ENCODE measurements around the gene KDM7A. TPM values are rescaled to one million over a fixed set of nuclear protein-coding genes. Genes with fewer than 3 reads are reported as not detected.

The KDM7A gene
- total RNA-seq, 2 experiments from 2014 or later, result 43.3 to 46.5 TPM

- H3K27me3 Mint-ChIP-seq, result no peaks in the 10 kb centered on the region
- ChIA-PET POLR2A (interaction anchor here (0.6 to 4.5 kb wide), 11 partner anchors 8 to 1675 kb away, joined by 3 to 36 read pairs (median 3); partner anchors contain the start of genes KDM7A, LUC7L2 and SSBP1), CTCF (interaction anchor here (0.8 to 1.1 kb wide), 2 partner anchors 23 to 115 kb away, joined by 3 read pairs; no protein-coding TSS in a partner anchor)
- DNase-seq (peak; percentile 71 to 94 (median 86)), ATAC-seq (ENCODE audit: poor library complexity) (peak; percentile 67)
- H3K27ac Mint-ChIP-seq, result peak within 1 kb of the TSS; percentile 83
- peak within 1 kb of the TSS; percentile 67 to 82 for H3K27ac ChIP-seq (ENCODE audit: low read depth in 1 of 2, low read length in 2 of 2)
- H3K27me3 ChIP-seq (ENCODE audit: control insufficient read depth in 1 of 2, insufficient read depth in 2 of 2, low read length in 2 of 2), result no peaks in the 10 kb centered on the region
- H3K4me1 ChIP-seq (ENCODE audit: insufficient read depth, low read length), result peaks cover 49% of the 10 kb centered on the region
- TF ChIP-seq CTCF (IDR thresholded peaks at IDR 0.05), result no peak
- H3K36me3 Mint-ChIP-seq (ENCODE audit: low read depth), result peaks cover 27% of the 10 kb centered on the region
- peaks cover 2% of the 10 kb centered on the region for H3K36me3 ChIP-seq (ENCODE audit: insufficient read depth, low read length)
- intact Hi-C loops (cut with DNase I, micrococcal nuclease), result loop anchor here (2.0 to 10.0 kb wide), 7 partner anchors 112 to 1490 kb away; partner anchors contain the start of genes AGK (in 1 of the 2), MKRN1 (in 1 of the 2) and SLC37A3 (in 1 of the 2)
- H3K4me3 ChIP-seq (ENCODE audit: low read length), result peak within 1 kb of the TSS; percentile 71
- peaks cover 55% of the 10 kb centered on the region for H3K4me1 Mint-ChIP-seq (ENCODE audit: low read depth)
- H3K9me3 Mint-ChIP-seq, result peaks cover 8% of the 10 kb centered on the region
- peak within 1 kb of the TSS; percentile 85 for H3K4me3 Mint-ChIP-seq
- peaks cover 3 to 14% of the 10 kb centered on the region in 2 experiments for H3K9me3 ChIP-seq (ENCODE audit: control insufficient read depth in 1 of 2, insufficient read depth in 1 of 2, low read length in 2 of 2)
These were observed 114.1 kb downstream of the KDM7A start, which contains the start of gene PARP12 for GRCh38 chr7:140062528-140063299. PARP12 (minus strand) TSS chr7:140062951; CDS start chr7:140062847, 104 bp downstream.

- H3K9me3 ChIP-seq (ENCODE audit: control insufficient read depth in 1 of 2, insufficient read depth in 1 of 2, low read length in 2 of 2), result peaks cover 0 to 8% of the 10 kb centered on the region in 2 experiments
- peaks cover 7% of the 10 kb centered on the region for H3K36me3 ChIP-seq (ENCODE audit: insufficient read depth, low read length)
- peak; percentile 20 to 85 (median 52) for DNase-seq
- intact Hi-C loops (cut with DNase I, micrococcal nuclease), result loop anchor here (2.0 to 10.0 kb wide), 7 partner anchors 113 to 1490 kb away; partner anchors contain the start of genes AGK (in 1 of the 2), MKRN1 (in 1 of the 2) and SLC37A3 (in 1 of the 2)
- H3K27me3 ChIP-seq (ENCODE audit: control insufficient read depth in 1 of 2, insufficient read depth in 2 of 2, low read length in 2 of 2), result no peaks in the 10 kb centered on the region
- H3K4me1 ChIP-seq (ENCODE audit: insufficient read depth, low read length), result peaks cover 49% of the 10 kb centered on the region
- peak overlapping the region; percentile 51 to 70 for H3K27ac ChIP-seq (ENCODE audit: low read depth in 1 of 2, low read length in 2 of 2)
- Mint-ChIP-seq H3K27me3 (no peaks in the 10 kb centered on the region), H3K27ac (peak overlapping the region; percentile 70), H3K36me3 (ENCODE audit: low read depth) (peaks cover 31% of the 10 kb centered on the region), H3K9me3 (peaks cover 8% of the 10 kb centered on the region), H3K4me1 (ENCODE audit: low read depth) (peaks cover 61% of the 10 kb centered on the region), H3K4me3 (peak overlapping the region; percentile 85)
- POLR2A ChIA-PET, result interaction anchor here (0.8 to 4.5 kb wide), 4 partner anchors 27 to 284 kb away, joined by 3 to 36 read pairs (median 3); partner anchors contain the start of gene KDM7A
- peak; percentile 59 for ATAC-seq (ENCODE audit: poor library complexity)
- peak overlapping the region; percentile 71 for H3K4me3 ChIP-seq (ENCODE audit: low read length)
- no peak for TF ChIP-seq CTCF (IDR thresholded peaks at IDR 0.05)
- CTCF ChIA-PET, result interaction anchor here (1.1 kb wide), 1 partner anchor 115 kb away, joined by 3 read pairs; no protein-coding TSS in a partner anchor
These were observed 114.7 kb downstream of the KDM7A start for GRCh38 chr7:140062118-140062527.

- ATAC-seq (ENCODE audit: poor library complexity) (no peak), DNase-seq (no peak)
- H3K9me3 ChIP-seq (ENCODE audit: control insufficient read depth in 1 of 2, insufficient read depth in 1 of 2, low read length in 2 of 2), result peaks cover 0 to 4% of the 10 kb centered on the region in 2 experiments
- H3K4me3 Mint-ChIP-seq, result peak overlapping the region; percentile 85
- H3K27me3 Mint-ChIP-seq, result no peaks in the 10 kb centered on the region
- peaks cover 63% of the 10 kb centered on the region for H3K4me1 Mint-ChIP-seq (ENCODE audit: low read depth)
- peaks cover 33% of the 10 kb centered on the region for H3K36me3 Mint-ChIP-seq (ENCODE audit: low read depth)
- peak overlapping the region; percentile 51 to 70 for H3K27ac ChIP-seq (ENCODE audit: low read depth in 1 of 2, low read length in 2 of 2)
- H3K27ac Mint-ChIP-seq, result peak overlapping the region; percentile 70
- H3K36me3 ChIP-seq (ENCODE audit: insufficient read depth, low read length), result peaks cover 13% of the 10 kb centered on the region
- ChIA-PET CTCF (no interaction called here), POLR2A (interaction anchor here (4.5 kb wide), 1 partner anchor 115 kb away, joined by 36 read pairs; the partner anchor contains the start of gene KDM7A)
- intact Hi-C loops (cut with DNase I, micrococcal nuclease), result loop anchor here (5.0 to 10.0 kb wide), 6 partner anchors 171 to 1491 kb away; partner anchors contain the start of genes AGK (in 1 of the 2), MKRN1 (in 1 of the 2) and SLC37A3 (in 1 of the 2)
- peaks cover 49% of the 10 kb centered on the region for H3K4me1 ChIP-seq (ENCODE audit: insufficient read depth, low read length)
- H3K9me3 Mint-ChIP-seq, result peaks cover 4% of the 10 kb centered on the region
- H3K4me3 ChIP-seq (ENCODE audit: low read length), result peak overlapping the region; percentile 71
- TF ChIP-seq CTCF (IDR thresholded peaks at IDR 0.05), result no peak
- H3K27me3 ChIP-seq (ENCODE audit: control insufficient read depth in 1 of 2, insufficient read depth in 2 of 2, low read length in 2 of 2), result no peaks in the 10 kb centered on the region
These were observed 115.2 kb downstream of the KDM7A start for GRCh38 chr7:140061607-140061930.
